Psoas muscle (tissue), 8 donors: Measurements from ENCODE around the gene ELMOD1. TPM values are rescaled to one million over a fixed set of nuclear protein-coding genes. Genes with fewer than 3 reads are reported as not detected.

Source experiments
- ATAC-seq, 4 donors: fragments of 200-7000 bp; cut with Tn5 transposase; one replicate each; pipeline ENCODE4 v1.9.1; 2020; ENCODE audit warnings: moderate library complexity in 3 of 4, mild to moderate bottlenecking in 2 of 4
- DNase-seq, 2 donors: peaks; one replicate each; pipeline ENCODE4 v3.0.0-alpha.2; 2020
- H3K27ac ChIP-seq: fragments of 200-600 bp; one replicate; pipeline ENCODE4 v1.8.0; 2022
- H3K27me3 ChIP-seq, 3 donors: fragments of 200-600 bp in 1 of 3; one replicate each; pipeline versions ENCODE4 v1.6.1 to v1.8.0; 2013 to 2022; ENCODE audit warnings: low read length in 2 of 3, mild to moderate bottlenecking in 2 of 3, moderate library complexity in 1 of 3; ENCODE audit not compliant: insufficient read depth in 3 of 3
- H3K36me3 ChIP-seq, 2 donors: fragments of 200-600 bp in 1 of 2; one replicate each; pipeline versions ENCODE4 v1.6.1 to v1.8.0; 2013 to 2022; ENCODE audit warnings: low read depth in 1 of 2, mild to moderate bottlenecking in 1 of 2, moderate library complexity in 1 of 2; ENCODE audit not compliant: insufficient read depth in 1 of 2
- H3K4me1 ChIP-seq: fragments of 200-600 bp; one replicate; pipeline ENCODE4 v1.8.0; 2022
- H3K4me3 ChIP-seq: fragments of 200-600 bp; one replicate; pipeline ENCODE4 v1.8.0; 2022; ENCODE audit warnings: mild to moderate bottlenecking
- H3K9me3 ChIP-seq: fragments of 200-600 bp; one replicate; pipeline ENCODE4 v1.8.0; 2022
- WGBS, 3 donors: extraction: QIAGEN DNeasy Blood & Tissue Kit; methylation state at CpG; one replicate each; pipeline versions ENCODE4 v1.1.6 to v1.1.7; 2013; 5-methylcytosine and 5-hydroxymethylcytosine counted together
- intact Hi-C, 2 donors: fragments of 100-400 bp; cut with DNase I; formaldehyde crosslinking; loops; one replicate each; pipeline versions ENCODE4 v1.11.0 to v1.14.2; 2022
- polyA plus RNA-seq, 3 donors: library from polyadenylated mRNA; stranded (reverse); fragments of 200-250 nt; gene quantifications; one replicate each; pipeline ENCODE4 v1.2.3, GENCODE V29; 2013
- total RNA-seq, 4 donors: library from RNA; stranded (reverse); fragmentation: NEBNext Ultra II Directional in 2 of 4; extraction: Animal tissue kit (Norgen Biotek cat#: 25700) in 2 of 4; gene quantifications; one replicate each; pipeline versions ENCODE4 v1.2.1 to v1.2.4, GENCODE V29; 2021 to 2023
- TF ChIP-seq, protein P1 (sequence below): fragments of 200-600 bp; IDR thresholded peaks from one replicate; pipeline ENCODE4 v1.8.0; 2022; ENCODE audit warnings: antibody characterized with exemption
- donor health status: healthy with polysubstance abuse.
- donor health status: DM: no; HTN: no; CAD: no; lungs with moderate emphysema.
- donor health status: Bipolar disorder and iron deficiency.
- donor health status: healthy.
- donor health status: DM: yes; HTN: yes; CAD: no.
- donor health status: DM: no; HTN: no; CAD: no.
- donor health status: DM: no; HTN: no; CAD: no.
- donor health status: DM: yes; HTN: yes; CAD: no.

Gene ELMOD1
- total and polyA plus RNA-seq, 7 donors, result 0.17 to 4.7 (median 1.4) TPM

- DNase-seq, result peak; percentile 18 to 54
- ATAC-seq, result peak; percentile 59 to 94 (median 78)
Measured at GRCh38 chr11:107598225-107599139, 7.5 kb downstream of the ELMOD1 start.

GRCh38 chr11:107605061-107606006 lies 14.4 kb downstream of the ELMOD1 start:
- 93 to 94% (median 94%) methylated on average over 9 of the region's 9 CpGs for WGBS, 3 donors
- TF ChIP-seq, protein P1, sequence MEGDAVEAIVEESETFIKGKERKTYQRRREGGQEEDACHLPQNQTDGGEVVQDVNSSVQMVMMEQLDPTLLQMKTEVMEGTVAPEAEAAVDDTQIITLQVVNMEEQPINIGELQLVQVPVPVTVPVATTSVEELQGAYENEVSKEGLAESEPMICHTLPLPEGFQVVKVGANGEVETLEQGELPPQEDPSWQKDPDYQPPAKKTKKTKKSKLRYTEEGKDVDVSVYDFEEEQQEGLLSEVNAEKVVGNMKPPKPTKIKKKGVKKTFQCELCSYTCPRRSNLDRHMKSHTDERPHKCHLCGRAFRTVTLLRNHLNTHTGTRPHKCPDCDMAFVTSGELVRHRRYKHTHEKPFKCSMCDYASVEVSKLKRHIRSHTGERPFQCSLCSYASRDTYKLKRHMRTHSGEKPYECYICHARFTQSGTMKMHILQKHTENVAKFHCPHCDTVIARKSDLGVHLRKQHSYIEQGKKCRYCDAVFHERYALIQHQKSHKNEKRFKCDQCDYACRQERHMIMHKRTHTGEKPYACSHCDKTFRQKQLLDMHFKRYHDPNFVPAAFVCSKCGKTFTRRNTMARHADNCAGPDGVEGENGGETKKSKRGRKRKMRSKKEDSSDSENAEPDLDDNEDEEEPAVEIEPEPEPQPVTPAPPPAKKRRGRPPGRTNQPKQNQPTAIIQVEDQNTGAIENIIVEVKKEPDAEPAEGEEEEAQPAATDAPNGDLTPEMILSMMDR, result no peak
- Histone ChIP-seq H3K27ac (no peak overlapping the region), H3K36me3 (no peaks in the 10 kb centered on the region), H3K4me3 (no peak overlapping the region), H3K27me3 (peaks cover 0 to 4% (median 0%) of the 10 kb centered on the region in 3 donors), H3K4me1 (no peaks in the 10 kb centered on the region), H3K9me3 (no peaks in the 10 kb centered on the region)
- intact Hi-C loops, result no loop called here
- no peak for ATAC-seq
- DNase-seq, result no peak

More at GRCh38 chr11:107598225-107599139, 7.5 kb downstream of the ELMOD1 start:
- Histone ChIP-seq H3K36me3 (no peaks in the 10 kb centered on the region), H3K4me1 (no peaks in the 10 kb centered on the region), H3K4me3 (no peak overlapping the region), H3K9me3 (no peaks in the 10 kb centered on the region), H3K27ac (no peak overlapping the region), H3K27me3 (no peaks in the 10 kb centered on the region)
- intact Hi-C loops, result no loop called here
- TF ChIP-seq, protein P1, result peak; percentile 43
- WGBS, 3 donors, result 55 to 69% (median 64%) methylated on average over 6 of the region's 6 CpGs

DNA sequence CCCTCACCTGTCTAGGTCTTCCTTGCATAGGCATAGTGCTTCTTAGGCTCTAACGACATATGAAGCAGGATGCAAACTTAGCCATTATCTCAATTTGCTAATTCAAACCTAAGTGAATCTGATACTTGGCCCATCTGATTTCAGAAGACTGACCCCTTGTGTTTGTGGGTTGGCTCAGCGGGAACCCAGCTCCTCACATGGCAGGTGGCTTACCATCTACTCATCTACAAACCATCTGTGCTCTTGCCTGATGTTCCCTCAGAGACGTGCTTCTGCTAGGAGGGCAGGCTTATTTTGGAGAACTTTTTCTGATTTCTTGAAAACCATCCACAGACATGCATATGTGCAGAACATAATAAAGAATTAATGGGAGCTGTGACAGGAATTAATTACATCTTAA lies 15.2 kb downstream of the ELMOD1 start:
- H3K9me3 ChIP-seq, result no peaks in the 10 kb centered on the region
- TF ChIP-seq, protein P1, result no peak
- H3K4me1 ChIP-seq, result no peaks in the 10 kb centered on the region
- WGBS, 3 donors, result 75 to 81% (median 77%) methylated on average over 3 of the region's 3 CpGs
- no peaks in the 10 kb centered on the region for H3K36me3 ChIP-seq
- H3K27ac ChIP-seq, result no peak overlapping the region
- peaks cover 0 to 4% (median 0%) of the 10 kb centered on the region in 3 donors for H3K27me3 ChIP-seq
- no peak for DNase-seq
- ATAC-seq, result no peak
- intact Hi-C loops, result no loop called here
- no peak overlapping the region for H3K4me3 ChIP-seq

GRCh38 chr11:107608809-107609208 lies 17.9 kb downstream of the ELMOD1 start:
- ATAC-seq, result no peak
- H3K4me1 ChIP-seq, result no peaks in the 10 kb centered on the region
- no peaks in the 10 kb centered on the region for H3K36me3 ChIP-seq
- 41 to 49% (median 42%) methylated on average over 2 of the region's 2 CpGs for WGBS, 3 donors
- no peak overlapping the region for H3K4me3 ChIP-seq
- DNase-seq, result no peak
- H3K9me3 ChIP-seq, result no peaks in the 10 kb centered on the region
- TF ChIP-seq, protein P1, result no peak
- peaks cover 0 to 4% (median 0%) of the 10 kb centered on the region in 3 donors for H3K27me3 ChIP-seq
- intact Hi-C loops, result no loop called here
- no peak overlapping the region for H3K27ac ChIP-seq
